Peyer's patch (tissue), 4 donors: Measurements from ENCODE around the gene ANKRD66.

Source experiments
- CTCF ChIP-seq, 6 experiments: fragments of 450-650 bp in 4 of 6; fragments of 200-600 bp in 2 of 6; sonication (generic) in 1 of 6; IDR thresholded peaks; one replicate each; pipeline ENCODE4 v1.5.1; 2017 to 2019; ENCODE audit warnings: antibody characterized with exemption in 6 of 6, mild to moderate bottlenecking in 3 of 6, moderate library complexity in 1 of 6
- POLR2A ChIP-seq, 2 donors: fragments of 450-650 bp; IDR thresholded peaks; one replicate each; pipeline ENCODE4 v1.5.1; 2017; ENCODE audit warnings: antibody characterized with exemption in 2 of 2, mild to moderate bottlenecking in 2 of 2, moderate library complexity in 2 of 2

GRCh38 chr6:46777476-46778346 lies 31.0 kb downstream of the ANKRD66 start:
- TF ChIP-seq CTCF (IDR thresholded peaks at IDR 0.05), result no peak
- no peak for TF ChIP-seq POLR2A (IDR thresholded peaks at IDR 0.05)
